K562 (cell line): ENCODE data around the gene SYNM. TPM values are rescaled to one million over a fixed set of nuclear protein-coding genes. Genes with fewer than 3 reads are reported as not detected.

Experiments
- polyA plus RNA-seq, 8 experiments: library from polyadenylated mRNA; depleted of rRNA in 4 of 8; stranded (reverse) in 5 of 8; unstranded in 3 of 8; fragments of >200 nt; fragmentation: Nextera tagmentation in 2 of 8; fragmentation: Illumina TruSeq in 1 of 8; extraction: Ambion mirVana in 2 of 8; extraction: Trizol in 1 of 8; gene quantifications; 2 replicates each; pipeline versions ENCODE4 v1.2.1 to v1.2.3, GENCODE V29; 2011 to 2014; ENCODE audit warnings: inconsistent platforms in 1 of 8, missing spikeins in 1 of 8
- total RNA-seq, 7 experiments: library from RNA; depleted of rRNA in 6 of 7; stranded (reverse); fragments of >200 nt in 6 of 7; fragmentation: Illumina TruSeq in 2 of 7; extraction: Trizol in 2 of 7; gene quantifications; 2 replicates each; pipeline versions ENCODE4 v1.2.1 to v1.2.3, GENCODE V29; 2011 to 2021; ENCODE audit warnings: low replicate concordance in 1 of 7
- TF ChIP-seq, protein P1 (sequence below): sonication (generic); formaldehyde crosslinking; IDR thresholded peaks from 2 replicates; pipeline ENCODE4 v1.8.0; 2023; ENCODE audit warnings: mild to moderate bottlenecking, missing genetic modification reagents
- TF ChIP-seq, protein P2 (sequence below): fragments of 450-650 bp; IDR thresholded peaks from 2 replicates; pipeline ENCODE4 v1.6.1; 2017; ENCODE audit warnings: antibody characterized with exemption

Gene SYNM
- total and polyA plus RNA-seq, 9 of the 15 experiments (the other 6 are each of a cell fraction or from before 2014, with no cell fraction given): 0.01 to 0.42 (median 0.13) TPM

DNA sequence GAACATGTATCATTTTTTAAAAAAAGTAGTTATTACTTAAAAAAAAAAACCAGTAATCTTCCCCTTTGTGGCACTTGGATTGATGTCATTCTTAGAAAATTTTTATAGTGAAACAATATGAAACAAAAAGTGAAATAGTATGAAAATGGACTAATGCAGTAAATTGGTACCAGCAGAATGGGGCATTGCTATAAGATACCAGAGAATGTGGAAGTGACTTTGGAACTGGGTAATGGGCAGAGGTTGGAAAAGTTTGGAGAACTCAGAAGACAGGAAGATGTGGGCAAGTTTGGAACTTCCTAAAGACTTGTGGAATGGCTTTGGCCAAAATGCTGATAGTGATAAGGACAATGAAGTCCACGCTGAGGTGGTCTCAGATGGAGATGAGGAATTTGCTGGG lies 77.9 kb downstream of the SYNM start (continued):
- TF ChIP-seq, protein P1, sequence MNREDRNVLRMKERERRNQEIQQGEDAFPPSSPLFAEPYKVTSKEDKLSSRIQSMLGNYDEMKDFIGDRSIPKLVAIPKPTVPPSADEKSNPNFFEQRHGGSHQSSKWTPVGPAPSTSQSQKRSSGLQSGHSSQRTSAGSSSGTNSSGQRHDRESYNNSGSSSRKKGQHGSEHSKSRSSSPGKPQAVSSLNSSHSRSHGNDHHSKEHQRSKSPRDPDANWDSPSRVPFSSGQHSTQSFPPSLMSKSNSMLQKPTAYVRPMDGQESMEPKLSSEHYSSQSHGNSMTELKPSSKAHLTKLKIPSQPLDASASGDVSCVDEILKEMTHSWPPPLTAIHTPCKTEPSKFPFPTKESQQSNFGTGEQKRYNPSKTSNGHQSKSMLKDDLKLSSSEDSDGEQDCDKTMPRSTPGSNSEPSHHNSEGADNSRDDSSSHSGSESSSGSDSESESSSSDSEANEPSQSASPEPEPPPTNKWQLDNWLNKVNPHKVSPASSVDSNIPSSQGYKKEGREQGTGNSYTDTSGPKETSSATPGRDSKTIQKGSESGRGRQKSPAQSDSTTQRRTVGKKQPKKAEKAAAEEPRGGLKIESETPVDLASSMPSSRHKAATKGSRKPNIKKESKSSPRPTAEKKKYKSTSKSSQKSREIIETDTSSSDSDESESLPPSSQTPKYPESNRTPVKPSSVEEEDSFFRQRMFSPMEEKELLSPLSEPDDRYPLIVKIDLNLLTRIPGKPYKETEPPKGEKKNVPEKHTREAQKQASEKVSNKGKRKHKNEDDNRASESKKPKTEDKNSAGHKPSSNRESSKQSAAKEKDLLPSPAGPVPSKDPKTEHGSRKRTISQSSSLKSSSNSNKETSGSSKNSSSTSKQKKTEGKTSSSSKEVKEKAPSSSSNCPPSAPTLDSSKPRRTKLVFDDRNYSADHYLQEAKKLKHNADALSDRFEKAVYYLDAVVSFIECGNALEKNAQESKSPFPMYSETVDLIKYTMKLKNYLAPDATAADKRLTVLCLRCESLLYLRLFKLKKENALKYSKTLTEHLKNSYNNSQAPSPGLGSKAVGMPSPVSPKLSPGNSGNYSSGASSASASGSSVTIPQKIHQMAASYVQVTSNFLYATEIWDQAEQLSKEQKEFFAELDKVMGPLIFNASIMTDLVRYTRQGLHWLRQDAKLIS (CRISPR knock-in tag): no peak
- TF ChIP-seq, protein P2, sequence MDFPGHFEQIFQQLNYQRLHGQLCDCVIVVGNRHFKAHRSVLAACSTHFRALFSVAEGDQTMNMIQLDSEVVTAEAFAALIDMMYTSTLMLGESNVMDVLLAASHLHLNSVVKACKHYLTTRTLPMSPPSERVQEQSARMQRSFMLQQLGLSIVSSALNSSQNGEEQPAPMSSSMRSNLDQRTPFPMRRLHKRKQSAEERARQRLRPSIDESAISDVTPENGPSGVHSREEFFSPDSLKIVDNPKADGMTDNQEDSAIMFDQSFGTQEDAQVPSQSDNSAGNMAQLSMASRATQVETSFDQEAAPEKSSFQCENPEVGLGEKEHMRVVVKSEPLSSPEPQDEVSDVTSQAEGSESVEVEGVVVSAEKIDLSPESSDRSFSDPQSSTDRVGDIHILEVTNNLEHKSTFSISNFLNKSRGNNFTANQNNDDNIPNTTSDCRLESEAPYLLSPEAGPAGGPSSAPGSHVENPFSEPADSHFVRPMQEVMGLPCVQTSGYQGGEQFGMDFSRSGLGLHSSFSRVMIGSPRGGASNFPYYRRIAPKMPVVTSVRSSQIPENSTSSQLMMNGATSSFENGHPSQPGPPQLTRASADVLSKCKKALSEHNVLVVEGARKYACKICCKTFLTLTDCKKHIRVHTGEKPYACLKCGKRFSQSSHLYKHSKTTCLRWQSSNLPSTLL: no peak

Other genes with a start within 250 kb of the SYNM start
- not detected in 2 replicates for gene PGPEP1L, start 97.3 kb upstream of the SYNM start, total RNA-seq (2014; rRNA removed)
- 0.07 TPM in 1 of 2 replicates, not detected in the other for gene PGPEP1L, start 97.3 kb upstream of the SYNM start, total RNA-seq (2014; rRNA removed; fragmentation: Illumina TruSeq; extraction: Trizol)
- not detected in 2 replicates for gene PGPEP1L, start 97.3 kb upstream of the SYNM start, total RNA-seq (2015; rRNA removed; fragmentation: Illumina TruSeq; extraction: Trizol)
- gene PGPEP1L, start 97.3 kb upstream of the SYNM start, total RNA-seq (2021): not detected in 2 replicates
- 0.07 and 0.11 TPM in 2 replicates for gene PGPEP1L, start 97.3 kb upstream of the SYNM start, polyA plus RNA-seq (2011; rRNA removed)
- 0.15 TPM in 1 of 2 replicates, not detected in the other for gene PGPEP1L, start 97.3 kb upstream of the SYNM start, polyA plus RNA-seq (2014; fragmentation: Illumina TruSeq; extraction: Trizol)
- not detected for gene PGPEP1L, start 97.3 kb upstream of the SYNM start, polyA plus RNA-seq (2014; fragmentation: Nextera tagmentation; extraction: Ambion mirVana)
- 0.17 and 0.88 TPM in 2 replicates for gene PGPEP1L, start 97.3 kb upstream of the SYNM start, polyA plus RNA-seq (2014; rRNA removed)
- 2.3 TPM in 2 replicates for gene TTC23, start 144.5 kb downstream of the SYNM start, total RNA-seq (2014; rRNA removed)
- gene TTC23, start 144.5 kb downstream of the SYNM start, total RNA-seq (2014; rRNA removed; fragmentation: Illumina TruSeq; extraction: Trizol): 3.7 and 4.1 TPM in 2 replicates
- 4.5 and 4.6 TPM in 2 replicates for gene TTC23, start 144.5 kb downstream of the SYNM start, total RNA-seq (2015; rRNA removed; fragmentation: Illumina TruSeq; extraction: Trizol)
- 3.2 and 3.5 TPM in 2 replicates for gene TTC23, start 144.5 kb downstream of the SYNM start, total RNA-seq (2021)
- 0.91 and 1.7 TPM in 2 replicates for gene TTC23, start 144.5 kb downstream of the SYNM start, polyA plus RNA-seq (2011; rRNA removed)
- gene TTC23, start 144.5 kb downstream of the SYNM start, polyA plus RNA-seq (2014; fragmentation: Illumina TruSeq; extraction: Trizol): 3.4 and 3.7 TPM in 2 replicates
- under 1 TPM; 0.41 to 0.69 TPM for gene TTC23, start 144.5 kb downstream of the SYNM start, polyA plus RNA-seq (2014; fragmentation: Nextera tagmentation; extraction: Ambion mirVana)
- gene TTC23, start 144.5 kb downstream of the SYNM start, polyA plus RNA-seq (2014; rRNA removed): 1.7 and 2.5 TPM in 2 replicates
- gene LRRC28, start 146.4 kb downstream of the SYNM start, total RNA-seq (2014; rRNA removed): 6.8 and 8.1 TPM in 2 replicates
- gene LRRC28, start 146.4 kb downstream of the SYNM start, total RNA-seq (2014; rRNA removed; fragmentation: Illumina TruSeq; extraction: Trizol): 5.8 and 7.8 TPM in 2 replicates
- 6.6 and 7.2 TPM in 2 replicates for gene LRRC28, start 146.4 kb downstream of the SYNM start, total RNA-seq (2015; rRNA removed; fragmentation: Illumina TruSeq; extraction: Trizol)
- 5.9 and 9.3 TPM in 2 replicates for gene LRRC28, start 146.4 kb downstream of the SYNM start, total RNA-seq (2021)
- 6.5 and 17.4 TPM in 2 replicates for gene LRRC28, start 146.4 kb downstream of the SYNM start, polyA plus RNA-seq (2011; rRNA removed)
- gene LRRC28, start 146.4 kb downstream of the SYNM start, polyA plus RNA-seq (2014; fragmentation: Illumina TruSeq; extraction: Trizol): 6.7 and 7.9 TPM in 2 replicates
- 10 to 100 TPM in 1 of 2 experiments, 1 to 10 TPM in 1; 9.2 to 10.0 TPM for gene LRRC28, start 146.4 kb downstream of the SYNM start, polyA plus RNA-seq (2014; fragmentation: Nextera tagmentation; extraction: Ambion mirVana)
- gene LRRC28, start 146.4 kb downstream of the SYNM start, polyA plus RNA-seq (2014; rRNA removed): 5.5 and 8.6 TPM in 2 replicates